PC-3 (cell line): ENCODE data around the gene NDUFS2.

Source experiments
- CTCF ChIP-seq: fragments of 300-600 bp; sonication (generic); conservative IDR thresholded peaks from 2 replicates; pipeline ENCODE4 v1.5.1; 2017; ENCODE audit warnings: antibody characterized with exemption, low read depth, mild to moderate bottlenecking, low read length
- EZH2 ChIP-seq: fragments of 300-600 bp; sonication (generic); IDR thresholded peaks from one replicate; pipeline ENCODE4 v1.6.1; 2017; ENCODE audit warnings: antibody characterized with exemption, mild to moderate bottlenecking, low read length; ENCODE audit not compliant: unreplicated experiment

GRCh38 chr1:161201836-161202712, at the start of gene NDUFS2:
- TF ChIP-seq CTCF (peak; percentile 59), EZH2 (no peak)
